Activated CD4-positive, alpha-beta T cell treated with anti-CD3 and anti-CD28 coated beads, Interleukin-2, amount 10 ng/mL, durations not matched to agents 7 days and 5 days (primary cell): ENCODE data around the gene ANKRD18B. TPM values are rescaled to one million over a fixed set of nuclear protein-coding genes. Genes with fewer than 3 reads are reported as not detected.

Source experiments
- total RNA-seq, 2 experiments: library from RNA; stranded (reverse); gene quantifications; one replicate each; pipeline ENCODE4 v1.2.3, GENCODE V29; 2021

Gene ANKRD18B
- total RNA-seq, 2 experiments from 2014 or later, result 0.46 to 0.97 TPM

Other genes starting within 250 kb of the ANKRD18B start
- 10 to 100 TPM; 33.7 to 35.6 TPM for gene NFX1, start 233.7 kb upstream of the ANKRD18B start, total RNA-seq
- under 1 TPM; 0.23 to 0.35 TPM for gene AQP7, start 121.7 kb upstream of the ANKRD18B start, total RNA-seq
- gene AQP3, start 76.7 kb upstream of the ANKRD18B start, total RNA-seq, result 100 to 1,000 TPM; 190 to 194 TPM
- gene NOL6, start 50.3 kb upstream of the ANKRD18B start, total RNA-seq, result 10 to 100 TPM; 36.2 to 37.7 TPM